DMS79 treated with DMSO at 0.1 percent for 48 hours (cell line): Measurements from ENCODE around the gene SYT8.
"Not testable (repeated sequence)": the region's sequence is repeated elsewhere in the genome, so short reads cannot be mapped to it uniquely, and the experiment has no call there.

Experiments used
- DNase-seq: peaks from one replicate; lab custom pipeline; 2025; lab: John Stamatoyannopoulos, UW

SYT8 gene

GRCh38 chr11:1834779-1835670 is at the start of gene SYT8:
Gene SYT8 (plus strand): TSS chr11:1834990. CDS start chr11:1835106, 116 bp downstream.
- no peak for DNase-seq

GRCh38 chr11:1785749-1786413 is 48.9 kb upstream of the SYT8 start:
- no peak for DNase-seq

GRCh38 chr11:1786466-1786865 is 48.3 kb upstream of the SYT8 start:
- no peak for DNase-seq

- DNase-seq, result no peak
Measured at GRCh38 chr11:1791912-1792311, 42.9 kb upstream of the SYT8 start.

- DNase-seq, result no peak
Measured at GRCh38 chr11:1792461-1792860, 42.3 kb upstream of the SYT8 start.

GRCh38 chr11:1793081-1793480 is 41.7 kb upstream of the SYT8 start:
- no peak for DNase-seq

- DNase-seq, result no peak
Measured at GRCh38 chr11:1796413-1797011, 38.3 kb upstream of the SYT8 start.

- no peak for DNase-seq
Measured at GRCh38 chr11:1797391-1798125, 37.2 kb upstream of the SYT8 start.

- DNase-seq, result no peak
Measured at GRCh38 chr11:1803246-1803645, 31.5 kb upstream of the SYT8 start.

- not testable (repeated sequence) for DNase-seq
Measured at GRCh38 chr11:1803835-1804519, 30.8 kb upstream of the SYT8 start.

- no peak for DNase-seq
Measured at GRCh38 chr11:1805525-1805924, 29.3 kb upstream of the SYT8 start.

- DNase-seq, result no peak
Measured at GRCh38 chr11:1807264-1807995, 27.4 kb upstream of the SYT8 start.

GRCh38 chr11:1810761-1811160 is 24.0 kb upstream of the SYT8 start:
- no peak for DNase-seq

- no peak for DNase-seq
Measured at GRCh38 chr11:1812274-1812673, 22.5 kb upstream of the SYT8 start.

GRCh38 chr11:1812801-1813200 is 22.0 kb upstream of the SYT8 start:
- no peak for DNase-seq

- DNase-seq, result not testable (repeated sequence)
Measured at GRCh38 chr11:1813356-1813755, 21.4 kb upstream of the SYT8 start.

GRCh38 chr11:1814691-1815090 is 20.1 kb upstream of the SYT8 start:
- no peak for DNase-seq

- DNase-seq, result no peak
Measured at GRCh38 chr11:1815311-1815710, 19.5 kb upstream of the SYT8 start.

- DNase-seq, result no peak
Measured at GRCh38 chr11:1815751-1816150, 19.0 kb upstream of the SYT8 start.

GRCh38 chr11:1817000-1817399 is 17.8 kb upstream of the SYT8 start:
- DNase-seq, result no peak

GRCh38 chr11:1817511-1817910 is 17.3 kb upstream of the SYT8 start:
- DNase-seq, result no peak
